ENCODE results near the gene CEP170B. TPM values are rescaled to one million over a fixed set of nuclear protein-coding genes. Genes with fewer than 3 reads are reported as not detected.

Gene CEP170B
- total and polyA plus RNA-seq, 9 of the 15 experiments (the other 6 are each of a cell fraction or from before 2014, with no cell fraction given) = 0.01 to 10.2 (median 2.2) TPM

GRCh38 chr14:104856869-104857860 is 7.9 kb upstream of the CEP170B start:
- WGBS (ENCODE audit: insufficient coverage, low coverage, missing lambda C conversion rate) = 29% methylated on average over 20 of the region's 25 CpGs

More at GRCh38 chr14:104856869-104857860, 7.9 kb upstream of the CEP170B start:
- Histone ChIP-seq H3K27me3 (ENCODE audit: control insufficient read depth in 2 of 2, insufficient read depth in 2 of 2, low read length in 2 of 2) (peaks cover 2 to 15% of the 10 kb centered on the region in 2 experiments; a peak in 3 of 5 replicates), H2AFZ (ENCODE audit: low read depth, low read length) (no peak overlapping the region), H3K27ac (ENCODE audit: extremely low read depth, low read depth, low read length) (no peak overlapping the region), H3K9me1 (ENCODE audit: control insufficient read depth, insufficient read depth, low read length) (no peaks in the 10 kb centered on the region), H3K79me2 (ENCODE audit: control insufficient read depth, insufficient read depth, low read length) (no peaks in the 10 kb centered on the region), H3K4me2 (ENCODE audit: insufficient read depth, low read length) (no peak overlapping the region), H3K4me1 (replicated peaks in 1 of 2; ENCODE audit: control insufficient read depth in 2 of 2, insufficient read depth in 2 of 2, low read length in 2 of 2) (peaks cover 0 to 6% of the 10 kb centered on the region in 2 experiments; a peak in 2 of 5 replicates), H3K9ac (ENCODE audit: insufficient read depth in 1 of 2, low read depth in 2 of 2, low read length in 2 of 2) (no peak overlapping the region), H3K4me3 (no peak overlapping the region), H3K36me3 (ENCODE audit: control insufficient read depth, insufficient read depth, low read length) (no peaks in the 10 kb centered on the region), H4K20me1 (replicated peaks; ENCODE audit: control insufficient read depth, insufficient read depth, low read length) (no peaks in the 10 kb centered on the region), H3K9me3 (replicated peaks; ENCODE audit: control insufficient read depth, insufficient read depth, low read depth, low read length) (no peaks in the 10 kb centered on the region)
- TF ChIP-seq, protein P1, sequence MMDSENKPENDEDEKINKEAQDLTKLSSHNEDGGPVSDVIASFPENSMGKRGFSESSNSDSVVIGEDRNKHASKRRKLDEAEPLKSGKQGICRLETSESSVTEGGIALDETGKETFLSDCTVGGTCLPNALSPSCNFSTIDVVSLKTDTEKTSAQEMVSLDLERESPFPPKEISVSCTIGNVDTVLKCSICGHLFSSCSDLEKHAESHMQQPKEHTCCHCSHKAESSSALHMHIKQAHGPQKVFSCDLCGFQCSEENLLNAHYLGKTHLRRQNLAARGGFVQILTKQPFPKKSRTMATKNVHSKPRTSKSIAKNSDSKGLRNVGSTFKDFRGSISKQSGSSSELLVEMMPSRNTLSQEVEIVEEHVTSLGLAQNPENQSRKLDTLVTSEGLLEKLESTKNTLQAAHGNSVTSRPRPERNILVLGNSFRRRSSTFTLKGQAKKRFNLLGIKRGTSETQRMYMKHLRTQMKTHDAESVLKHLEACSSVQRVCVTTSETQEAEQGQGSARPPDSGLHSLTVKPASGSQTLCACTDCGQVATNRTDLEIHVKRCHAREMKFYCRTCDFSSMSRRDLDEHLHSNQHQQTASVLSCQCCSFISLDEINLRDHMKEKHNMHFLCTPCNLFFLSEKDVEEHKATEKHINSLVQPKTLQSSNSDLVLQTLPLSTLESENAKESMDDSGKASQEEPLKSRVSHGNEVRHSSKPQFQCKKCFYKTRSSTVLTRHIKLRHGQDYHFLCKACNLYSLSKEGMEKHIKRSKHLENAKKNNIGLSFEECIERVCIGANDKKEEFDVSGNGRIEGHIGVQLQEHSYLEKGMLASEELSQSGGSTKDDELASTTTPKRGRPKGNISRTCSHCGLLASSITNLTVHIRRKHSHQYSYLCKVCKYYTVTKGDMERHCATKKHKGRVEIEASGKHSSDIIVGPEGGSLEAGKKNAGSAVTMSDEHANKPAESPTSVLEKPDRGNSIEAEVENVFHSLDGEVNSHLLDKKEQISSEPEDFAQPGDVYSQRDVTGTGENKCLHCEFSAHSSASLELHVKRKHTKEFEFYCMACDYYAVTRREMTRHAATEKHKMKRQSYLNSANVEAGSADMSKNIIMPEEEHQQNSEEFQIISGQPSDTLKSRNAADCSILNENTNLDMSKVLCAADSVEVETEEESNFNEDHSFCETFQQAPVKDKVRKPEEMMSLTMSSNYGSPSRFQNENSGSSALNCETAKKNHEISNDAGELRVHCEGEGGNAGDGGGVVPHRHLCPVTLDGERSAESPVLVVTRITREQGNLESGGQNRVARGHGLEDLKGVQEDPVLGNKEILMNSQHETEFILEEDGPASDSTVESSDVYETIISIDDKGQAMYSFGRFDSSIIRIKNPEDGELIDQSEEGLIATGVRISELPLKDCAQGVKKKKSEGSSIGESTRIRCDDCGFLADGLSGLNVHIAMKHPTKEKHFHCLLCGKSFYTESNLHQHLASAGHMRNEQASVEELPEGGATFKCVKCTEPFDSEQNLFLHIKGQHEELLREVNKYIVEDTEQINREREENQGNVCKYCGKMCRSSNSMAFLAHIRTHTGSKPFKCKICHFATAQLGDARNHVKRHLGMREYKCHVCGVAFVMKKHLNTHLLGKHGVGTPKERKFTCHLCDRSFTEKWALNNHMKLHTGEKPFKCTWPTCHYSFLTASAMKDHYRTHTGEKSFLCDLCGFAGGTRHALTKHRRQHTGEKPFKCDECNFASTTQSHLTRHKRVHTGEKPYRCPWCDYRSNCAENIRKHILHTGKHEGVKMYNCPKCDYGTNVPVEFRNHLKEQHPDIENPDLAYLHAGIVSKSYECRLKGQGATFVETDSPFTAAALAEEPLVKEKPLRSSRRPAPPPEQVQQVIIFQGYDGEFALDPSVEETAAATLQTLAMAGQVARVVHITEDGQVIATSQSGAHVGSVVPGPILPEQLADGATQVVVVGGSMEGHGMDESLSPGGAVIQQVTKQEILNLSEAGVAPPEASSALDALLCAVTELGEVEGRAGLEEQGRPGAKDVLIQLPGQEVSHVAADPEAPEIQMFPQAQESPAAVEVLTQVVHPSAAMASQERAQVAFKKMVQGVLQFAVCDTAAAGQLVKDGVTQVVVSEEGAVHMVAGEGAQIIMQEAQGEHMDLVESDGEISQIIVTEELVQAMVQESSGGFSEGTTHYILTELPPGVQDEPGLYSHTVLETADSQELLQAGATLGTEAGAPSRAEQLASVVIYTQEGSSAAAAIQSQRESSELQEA (IDR thresholded peaks at IDR 0.05; ENCODE audit: low read depth) = no peak
- TF ChIP-seq NFATC3 (IDR thresholded peaks at IDR 0.05) = no peak
- CTCF ChIA-PET (ENCODE audit: low intra/inter-chr PET ratio) = no interaction called here
- in situ Hi-C loops (cut with MboI) (no loop called here), intact Hi-C loops (cut with micrococcal nuclease) (no loop called here)
- ATAC-seq = no peak
- POLR2A ChIA-PET = interaction anchor here (0.6 to 1.2 kb wide), 3 partner anchors 10 to 146 kb away, joined by 3 read pairs; no protein-coding TSS in a partner anchor
- BruUV-seq (replicated peaks) = no TSS peak
- peak in 1 of 4 experiments; percentile 26 for DNase-seq (ENCODE audit: extremely low read depth in 1 of 4, low spot score in 3 of 4)
- no peak for FAIRE-seq

All from K562 (cell line).